Measurements from ENCODE around the gene AP3B2. TPM values are rescaled to one million over a fixed set of nuclear protein-coding genes. Genes with fewer than 3 reads are reported as not detected.
A peak's percentile ranks its signal among the peaks of the same experiment; 100 is the strongest.

The AP3B2 gene
- total RNA-seq, 4 donors from 2014 or later: 1.3 to 6.2 (median 2.4) TPM

GRCh38 chr15:82692171-82692570, 17.5 kb downstream of the AP3B2 start:
- TF ChIP-seq CTCF (IDR thresholded peaks at IDR 0.05) (no peak), POLR2A (IDR thresholded peaks at IDR 0.05) (no peak)
- WGBS, 2 donors: 92% methylated on average over 23 of the region's 23 CpGs
- intact Hi-C loops (cut with DNase I; ENCODE audit: low total_unique reads): no loop called here
- no peak overlapping the region for H3K4me3 ChIP-seq (ENCODE audit: low read depth, poor library complexity, severe bottlenecking)
- DNase-seq (ENCODE audit: low spot score in 2 of 2): no peak

GRCh38 chr15:82689147-82689546, 20.5 kb downstream of the AP3B2 start:
- intact Hi-C loops (cut with DNase I; ENCODE audit: low total_unique reads): no loop called here
- DNase-seq (ENCODE audit: low spot score in 2 of 2): no peak
- 93 to 97% methylated on average over 8 of the region's 8 CpGs for WGBS, 2 donors
- TF ChIP-seq POLR2A (IDR thresholded peaks at IDR 0.05): no peak
- TF ChIP-seq CTCF (IDR thresholded peaks at IDR 0.05): no peak
- H3K4me3 ChIP-seq (ENCODE audit: low read depth, poor library complexity, severe bottlenecking): no peak overlapping the region

GRCh38 chr15:82688691-82689090, 21.0 kb downstream of the AP3B2 start:
- no peak for DNase-seq (ENCODE audit: low spot score in 2 of 2)
- WGBS, 2 donors: 86 to 89% methylated on average over 9 to 10 of the region's 10 CpGs
- TF ChIP-seq POLR2A (IDR thresholded peaks at IDR 0.05) (no peak), CTCF (IDR thresholded peaks at IDR 0.05) (no peak)
- H3K4me3 ChIP-seq (ENCODE audit: low read depth, poor library complexity, severe bottlenecking): no peak overlapping the region
- intact Hi-C loops (cut with DNase I; ENCODE audit: low total_unique reads): no loop called here

- no peak for DNase-seq (ENCODE audit: low spot score in 2 of 2)
- no peak for TF ChIP-seq CTCF (IDR thresholded peaks at IDR 0.05)
- intact Hi-C loops (cut with DNase I; ENCODE audit: low total_unique reads): no loop called here
- 90 to 93% methylated on average over 10 of the region's 10 CpGs for WGBS, 2 donors
- H3K4me3 ChIP-seq (ENCODE audit: low read depth, poor library complexity, severe bottlenecking): no peak overlapping the region
Measured at GRCh38 chr15:82681371-82681770, 28.3 kb downstream of the AP3B2 start.

GRCh38 chr15:82680200-82681102, 29.2 kb downstream of the AP3B2 start:
- DNase-seq (ENCODE audit: low spot score in 2 of 2): no peak
- TF ChIP-seq CTCF (IDR thresholded peaks at IDR 0.05) (no peak), POLR2A (IDR thresholded peaks at IDR 0.05) (no peak)
- intact Hi-C loops (cut with DNase I; ENCODE audit: low total_unique reads): no loop called here
- 3 to 4% methylated on average over 39 to 72 of the region's 76 CpGs for WGBS, 2 donors
- peak overlapping the region; percentile 7 for H3K4me3 ChIP-seq (ENCODE audit: low read depth, poor library complexity, severe bottlenecking)
